Islet precursor cell (in vitro differentiated cells): Measurements from ENCODE around the gene GABBR2.
A peak's percentile ranks its signal among the peaks of the same experiment; 100 is the strongest.

ENCODE experiments used
- DNase-seq: peaks from one replicate; pipeline ENCODE4 v3.0.0-alpha.2; 2018

Gene GABBR2

DNA sequence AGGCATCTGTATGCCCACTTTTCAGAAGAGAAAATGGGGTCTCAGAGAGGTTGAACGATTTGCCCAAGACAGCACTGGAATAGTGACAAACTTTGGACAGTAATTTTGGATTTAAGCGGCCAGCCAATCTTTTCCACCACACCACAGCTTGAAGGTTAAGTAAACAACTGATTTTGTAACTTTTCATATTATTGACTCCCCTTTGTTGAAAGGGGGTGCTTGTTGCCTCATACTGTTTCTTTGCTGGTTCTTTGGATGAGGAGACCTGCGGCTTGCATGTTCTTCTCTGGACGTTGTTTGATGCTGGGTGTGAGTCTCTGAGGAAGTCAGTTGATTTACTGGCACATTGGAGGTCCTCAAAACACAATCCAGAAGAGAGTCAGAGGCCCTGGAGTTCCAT, 11.7 kb upstream of the GABBR2 start:
- DNase-seq: no peak

DNA sequence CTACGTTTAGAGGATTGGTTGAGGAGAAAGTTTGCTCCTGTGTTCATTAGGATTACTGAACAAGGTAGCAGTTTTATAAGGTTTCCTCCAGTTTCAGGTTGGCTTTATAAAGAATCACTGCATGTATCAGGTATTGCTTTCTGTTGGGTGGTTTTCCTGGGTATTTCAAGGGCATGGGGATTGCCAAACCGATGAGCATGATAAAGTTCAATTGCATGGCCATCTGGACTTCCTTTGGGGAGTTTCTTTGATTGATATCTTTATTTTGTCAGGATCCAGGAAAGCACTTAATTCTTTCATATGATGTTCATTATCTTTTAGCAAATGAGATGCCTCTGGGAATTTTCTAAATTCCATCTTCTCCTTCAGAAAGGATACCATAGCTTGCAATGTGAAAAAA, 10.3 kb upstream of the GABBR2 start:
- no peak for DNase-seq

DNA sequence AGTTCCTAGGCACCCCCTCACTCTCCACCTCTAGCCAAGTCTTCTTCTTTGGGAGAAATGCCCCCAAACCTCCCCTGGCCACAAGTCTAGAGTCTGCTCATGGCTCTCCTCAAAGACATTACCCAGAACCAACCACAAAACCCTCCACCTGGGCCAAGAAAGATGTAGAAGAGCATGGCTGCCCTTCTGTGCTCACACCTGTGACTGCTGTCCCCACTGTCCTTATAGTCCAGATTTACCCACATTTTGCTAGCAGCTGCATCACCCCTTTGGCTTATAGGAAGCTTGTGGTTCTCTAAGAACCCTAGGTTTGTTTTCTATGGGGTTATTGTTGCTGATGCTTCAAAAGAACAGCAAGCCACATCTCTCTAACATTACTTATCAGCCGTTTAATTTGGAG, 6.1 kb upstream of the GABBR2 start:
- peak; percentile 37 for DNase-seq

DNA sequence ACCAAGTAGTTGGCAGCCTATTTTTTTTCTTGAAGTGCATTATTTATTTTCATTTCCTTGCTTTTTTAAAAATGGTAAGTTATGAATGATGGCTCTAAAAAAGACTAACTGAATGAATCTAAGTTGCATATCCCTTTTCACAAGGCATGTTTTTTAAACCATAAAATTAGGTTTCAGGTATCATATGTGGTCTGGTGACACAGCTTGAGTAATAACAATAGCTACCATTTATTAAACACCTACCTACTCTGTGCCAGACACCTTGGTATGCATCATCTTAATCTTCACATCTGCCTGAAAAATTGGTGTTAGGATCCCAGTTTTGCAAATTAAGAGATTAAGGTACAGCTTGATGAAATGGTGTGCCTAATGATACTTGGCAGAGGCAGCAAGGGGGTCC, 4.3 kb upstream of the GABBR2 start:
- DNase-seq: no peak

DNA sequence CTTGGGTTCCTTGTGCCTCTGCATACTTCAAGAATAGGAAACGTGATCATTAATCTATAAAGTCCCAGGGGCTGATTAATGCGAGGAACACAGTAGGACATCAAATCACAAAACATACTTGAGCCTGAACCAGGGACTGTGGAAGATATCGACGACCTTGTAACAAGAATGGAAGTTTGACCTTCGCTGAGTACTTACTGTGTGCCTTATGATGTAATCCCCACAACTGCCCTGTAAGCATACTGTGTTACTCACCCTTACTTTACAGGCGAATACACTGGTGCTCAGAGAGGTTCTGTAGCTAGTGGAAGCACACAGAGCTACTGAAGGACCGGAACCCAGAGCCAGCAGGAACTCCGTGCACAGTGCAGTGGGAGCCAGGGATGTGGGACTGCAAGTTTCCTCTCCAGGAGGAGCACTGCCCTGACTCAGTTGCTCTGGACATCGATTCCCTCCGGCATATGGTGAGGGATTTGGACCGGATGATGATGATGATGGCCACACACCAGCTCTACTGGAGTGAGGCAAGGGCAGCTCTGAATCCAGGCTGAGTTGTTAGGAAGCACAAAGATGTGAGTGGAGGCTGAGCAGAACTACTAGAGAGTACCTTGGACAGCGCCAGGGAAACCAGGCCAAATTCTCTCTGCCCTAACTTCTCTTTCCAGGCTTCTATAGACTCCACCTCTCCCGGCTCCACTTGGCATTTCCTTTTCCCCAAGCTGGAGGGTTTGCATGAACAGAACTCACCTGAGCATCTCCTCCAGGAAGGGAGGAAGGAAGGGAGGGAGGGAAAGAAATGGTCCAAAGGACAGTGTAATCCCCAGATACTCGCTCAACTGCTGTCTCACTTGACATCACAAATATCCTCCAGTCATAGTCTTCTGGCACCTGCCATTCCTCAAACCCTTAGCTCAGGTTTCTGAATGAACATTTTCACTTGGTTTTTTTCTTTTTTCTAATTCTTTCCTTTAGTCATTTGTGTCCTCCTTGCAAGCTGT, 1.5 kb upstream of the GABBR2 start:
- DNase-seq: peak; percentile 73

DNA sequence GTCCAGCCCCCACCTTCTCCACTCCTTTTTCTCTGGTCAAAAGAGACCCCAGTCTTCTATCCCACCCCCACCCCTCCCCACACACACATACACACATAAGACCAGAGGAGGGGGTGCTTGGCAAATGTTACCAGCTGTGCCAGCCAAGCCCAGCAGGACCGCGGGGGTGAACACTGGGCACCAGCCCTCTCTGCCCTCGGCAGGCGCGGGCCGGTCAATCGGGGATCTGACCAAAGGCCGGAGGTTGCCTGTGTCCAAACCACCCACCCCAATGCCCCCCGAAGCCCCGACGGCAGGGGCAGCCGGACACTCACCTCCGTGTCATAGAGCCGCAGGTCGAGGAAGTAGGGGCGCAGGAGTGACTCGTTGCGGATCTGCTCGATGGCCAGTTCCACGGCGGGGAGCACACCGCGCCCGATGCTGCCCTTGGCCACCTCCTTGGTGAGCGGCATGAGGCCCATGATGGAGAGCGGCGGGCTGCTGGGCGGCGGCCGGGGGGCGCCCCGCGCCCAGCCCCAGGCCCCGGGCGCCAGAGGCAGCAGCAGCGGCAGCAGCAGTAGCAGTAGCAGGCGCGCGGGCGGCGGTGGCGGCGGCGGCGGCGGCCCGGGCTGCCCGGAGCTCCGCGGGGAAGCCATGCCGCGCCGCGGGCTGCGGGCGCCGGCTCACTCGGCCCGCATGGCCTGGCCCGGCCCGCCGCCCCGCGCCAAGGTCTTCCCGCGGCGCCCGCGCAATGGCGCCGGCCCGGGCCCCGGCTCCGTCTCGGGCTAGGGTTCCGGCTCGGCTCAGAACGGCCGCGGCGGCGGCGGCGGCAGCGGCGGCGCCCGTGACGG, 417 bp downstream of the GABBR2 start:
- DNase-seq: no peak

DNA sequence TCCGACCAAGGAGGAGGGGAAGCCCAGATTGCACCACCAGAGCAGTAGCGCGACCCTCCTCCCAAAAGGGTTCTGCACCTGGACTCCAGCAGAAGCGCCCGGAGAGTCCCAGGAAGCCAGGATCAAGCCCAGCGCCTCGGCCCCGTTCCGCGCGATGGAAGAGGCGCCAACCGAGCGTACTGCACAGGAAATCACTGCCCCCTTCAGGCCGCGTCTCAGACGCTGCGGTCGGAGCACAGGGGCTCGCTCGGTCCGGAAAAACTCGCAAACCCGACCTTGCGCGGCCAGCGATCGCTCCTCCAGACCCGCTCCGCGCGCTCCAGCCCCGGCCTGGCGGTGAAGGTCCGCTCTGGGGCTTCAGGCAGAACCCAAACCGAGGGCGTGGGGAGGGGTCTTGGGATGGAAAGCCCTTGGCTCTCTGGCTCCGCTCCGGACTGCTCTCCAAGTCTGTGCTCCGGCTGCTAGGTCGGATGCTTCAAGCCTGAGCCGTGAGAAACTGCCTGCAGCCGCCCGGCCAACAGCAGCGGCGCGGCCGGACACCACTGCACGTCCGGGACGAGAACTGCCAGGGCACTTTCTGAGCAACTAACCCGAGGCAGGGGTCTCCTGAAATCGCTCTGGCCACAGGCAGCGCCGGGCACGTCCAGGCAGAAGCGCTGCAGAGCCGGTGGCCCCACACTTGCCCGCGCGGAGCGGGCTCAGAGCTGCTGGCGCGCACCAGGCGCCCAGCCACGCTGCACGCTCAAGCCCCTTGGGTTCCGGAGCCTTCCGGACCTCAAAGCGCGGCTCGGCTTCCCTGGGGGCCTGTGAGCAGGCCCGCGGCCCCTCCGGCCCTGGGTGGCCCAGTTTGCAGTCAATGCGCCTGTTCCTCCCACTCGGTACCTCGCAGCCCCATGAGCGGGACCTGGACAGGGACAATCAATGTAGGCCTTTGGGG, 1.3 kb downstream of the GABBR2 start:
- peak; percentile 90 for DNase-seq

DNA sequence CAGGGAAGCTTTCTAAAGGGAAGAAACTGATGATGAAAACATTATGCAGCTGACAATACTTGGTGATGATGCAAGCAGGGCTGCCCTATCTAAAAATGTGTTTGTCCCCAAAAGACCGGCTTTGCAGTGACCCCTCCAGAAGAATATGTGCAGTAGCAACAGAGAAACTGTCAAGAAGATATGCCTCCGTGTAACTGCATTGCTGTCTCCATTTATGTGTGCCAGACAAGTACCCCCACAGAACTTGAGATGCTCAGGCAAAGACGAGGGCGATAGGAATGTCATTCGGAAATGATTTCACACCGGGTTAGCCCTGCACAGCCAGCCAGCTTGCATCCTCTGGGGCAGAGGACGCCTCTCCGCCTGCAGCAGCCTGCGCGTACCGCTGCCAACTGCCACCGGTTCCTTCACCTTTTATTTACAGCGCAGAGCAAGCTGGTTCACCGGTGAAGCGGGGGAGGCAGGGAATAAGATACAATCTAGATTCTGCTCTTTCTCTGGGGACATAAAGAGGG, 2.0 kb downstream of the GABBR2 start:
- no peak for DNase-seq

DNA sequence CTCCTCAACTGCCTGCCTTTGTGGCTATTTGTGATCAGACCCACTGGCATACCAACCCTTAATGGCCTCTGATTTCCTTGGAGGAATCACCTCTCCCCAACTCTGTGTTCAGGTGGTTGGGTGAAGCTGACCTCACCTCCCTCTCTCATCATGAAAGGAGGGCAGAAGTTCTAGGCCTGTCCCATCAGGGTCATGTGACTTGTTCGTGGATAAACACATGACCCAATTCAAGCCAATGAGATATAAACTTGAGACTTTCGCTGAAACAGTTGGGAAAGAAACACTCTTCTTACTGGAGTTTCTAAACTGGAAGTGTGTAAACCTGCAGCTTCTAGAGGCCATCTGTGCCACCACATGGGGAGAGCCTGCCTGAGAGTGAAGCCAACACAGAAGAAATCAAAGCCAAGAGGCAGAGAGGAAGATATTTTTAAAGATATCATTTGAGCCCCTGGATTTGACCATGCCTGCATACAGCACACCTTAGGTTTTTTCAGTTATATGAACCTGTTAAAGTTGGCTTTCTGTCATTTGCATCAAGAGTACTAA, 5.8 kb downstream of the GABBR2 start:
- no peak for DNase-seq

DNA sequence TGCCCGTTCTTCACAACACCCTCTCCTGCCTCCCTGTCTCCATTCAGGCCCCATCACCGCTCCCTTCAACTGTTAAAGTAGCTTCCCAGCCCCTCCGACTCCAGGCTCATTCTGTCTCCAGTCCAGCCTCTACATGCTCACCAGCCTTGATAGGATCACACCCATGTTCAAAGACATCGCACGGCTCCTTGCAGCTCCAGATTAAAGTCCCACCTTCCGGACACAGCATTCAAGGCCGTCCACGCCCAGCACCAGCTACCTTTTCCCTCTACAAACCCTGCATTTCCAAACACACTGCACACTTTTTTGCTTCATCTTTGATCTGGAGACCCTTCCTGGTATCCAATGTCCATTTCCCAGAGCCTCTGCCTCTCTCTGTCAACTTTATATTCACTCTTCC, 6.4 kb downstream of the GABBR2 start:
- no peak for DNase-seq

DNA sequence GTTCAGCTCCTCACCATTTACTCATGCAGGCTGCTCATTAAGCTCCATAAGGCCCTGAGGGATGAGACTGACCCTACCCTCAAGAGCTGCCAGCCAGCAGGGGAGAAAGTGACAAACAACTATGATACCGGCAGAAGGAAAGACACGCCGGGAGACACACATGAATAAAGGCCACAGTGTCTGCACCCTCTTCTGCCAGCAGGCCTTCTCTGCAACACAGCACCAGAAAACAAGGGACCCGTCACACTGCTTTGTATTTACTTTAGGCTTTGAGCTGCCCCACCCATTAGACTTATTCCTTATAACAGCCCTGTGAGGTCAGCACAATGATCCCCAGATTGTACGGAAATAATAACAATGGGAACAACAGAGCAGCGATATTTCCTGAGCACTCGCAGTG, 7.2 kb downstream of the GABBR2 start:
- no peak for DNase-seq

DNA sequence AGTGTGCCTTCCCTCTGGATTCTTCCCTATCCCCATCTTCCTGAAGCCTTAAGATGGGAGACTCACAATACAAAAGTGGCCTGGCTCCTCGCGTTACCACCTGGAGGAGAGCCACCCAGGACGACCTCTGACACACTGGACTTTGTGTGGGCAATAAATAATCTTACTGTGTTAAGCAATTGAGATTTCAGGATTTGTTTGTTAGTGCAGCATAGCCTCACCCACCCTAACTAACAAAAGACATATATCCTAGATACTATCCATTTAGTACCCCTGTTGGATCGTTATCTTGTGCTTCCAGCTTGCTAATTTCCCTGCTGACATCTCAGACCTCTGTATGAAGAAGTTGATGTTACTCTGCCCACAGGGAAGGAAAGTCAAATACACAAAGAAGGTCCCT, 7.9 kb downstream of the GABBR2 start:
- DNase-seq: peak; percentile 10

DNA sequence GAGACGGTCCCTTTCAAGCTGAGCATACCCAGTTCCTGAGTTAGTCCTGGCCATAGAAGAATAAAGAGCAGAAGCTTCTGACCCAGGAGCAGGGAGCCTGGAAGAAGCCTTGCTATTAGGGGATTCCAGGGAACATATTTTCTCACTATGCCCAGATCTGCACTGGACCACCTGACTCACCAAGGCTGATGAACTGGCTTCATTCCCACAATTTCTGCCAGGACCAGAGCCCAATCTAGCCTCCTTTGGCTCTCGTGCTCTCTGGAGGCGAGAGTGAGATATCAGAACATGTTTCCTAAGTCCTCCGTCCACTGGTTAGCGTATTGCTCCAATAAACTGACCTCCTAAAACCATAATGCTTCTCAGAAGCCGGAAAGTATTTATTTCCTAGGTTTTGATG, 9.9 kb downstream of the GABBR2 start:
- peak; percentile 20 for DNase-seq

DNA sequence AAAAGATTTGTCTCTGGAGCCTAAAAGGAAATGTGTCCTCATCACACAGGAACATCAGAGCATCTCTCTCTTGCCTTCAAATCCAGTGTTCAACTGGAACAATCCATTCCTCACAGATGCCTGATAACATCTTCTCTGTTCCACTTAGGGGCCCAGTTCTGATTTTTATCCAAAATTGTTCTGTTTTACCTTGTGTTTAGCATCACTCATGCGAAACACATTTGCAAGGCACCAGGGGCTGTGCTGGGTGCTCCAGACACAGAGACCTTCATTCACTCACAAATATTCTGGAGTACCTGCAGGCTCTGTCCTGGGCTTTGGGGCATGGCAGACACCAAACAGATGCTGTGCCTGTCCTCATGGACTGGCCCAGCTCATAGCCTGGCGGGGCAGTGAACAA, 13.8 kb downstream of the GABBR2 start:
- DNase-seq: no peak

DNA sequence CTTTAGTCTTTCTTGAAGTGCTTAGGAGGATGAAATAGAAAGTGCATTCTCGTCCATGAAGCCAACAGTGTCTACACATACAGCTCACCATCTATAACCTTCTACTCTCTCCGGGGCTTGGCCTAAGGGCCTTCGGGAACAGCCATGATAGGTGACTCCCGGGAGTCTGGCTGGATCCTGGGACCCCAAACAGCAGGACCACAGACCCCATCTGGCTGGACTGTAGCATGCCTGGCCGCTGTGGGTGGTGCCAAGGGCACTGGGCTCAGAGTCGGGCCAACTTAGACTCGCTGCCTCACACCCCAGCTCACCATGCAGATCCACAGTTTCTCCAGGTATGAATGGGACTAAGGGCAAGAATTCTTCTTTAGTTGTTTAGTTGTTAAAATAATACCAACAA, 16.3 kb downstream of the GABBR2 start:
- no peak for DNase-seq

DNA sequence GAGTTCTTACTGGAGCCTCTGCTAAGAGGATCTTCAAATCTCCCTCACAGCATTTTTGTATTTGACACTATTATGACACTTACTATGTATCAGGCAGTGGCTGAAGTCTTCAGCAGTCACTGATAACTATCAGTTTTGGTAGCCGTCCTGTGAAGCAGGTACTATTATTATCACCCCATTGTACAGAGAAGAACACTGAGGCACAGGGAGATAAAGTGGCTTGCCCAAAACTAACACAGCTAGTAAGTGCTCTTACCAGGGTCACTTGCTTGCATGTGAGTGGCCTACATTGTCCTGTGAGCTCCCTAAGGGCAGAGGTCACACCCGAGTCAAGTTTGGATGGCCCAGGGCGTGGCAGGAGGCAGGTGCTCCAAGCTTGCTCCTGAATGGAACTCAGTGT, 16.8 kb downstream of the GABBR2 start:
- DNase-seq: no peak

DNA sequence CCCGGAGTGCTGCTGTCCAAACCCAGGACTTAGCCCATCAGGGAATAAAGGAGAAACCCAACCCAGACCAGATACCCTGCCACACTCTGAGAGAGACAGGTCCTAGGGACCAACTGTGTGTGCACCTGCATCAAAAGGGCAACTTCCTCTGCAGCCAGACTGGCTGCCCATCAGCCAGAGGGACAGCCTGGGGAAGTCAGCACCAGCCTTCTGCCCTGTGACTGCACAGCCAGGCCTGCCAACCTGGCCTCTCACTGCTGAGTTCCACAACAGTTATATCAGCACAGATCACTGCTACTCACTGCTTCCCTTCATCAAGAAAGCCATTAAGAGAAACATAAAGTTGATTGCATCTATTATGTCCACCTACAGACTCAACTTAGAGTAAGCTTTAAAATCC, 18.0 kb downstream of the GABBR2 start:
- no peak for DNase-seq

DNA sequence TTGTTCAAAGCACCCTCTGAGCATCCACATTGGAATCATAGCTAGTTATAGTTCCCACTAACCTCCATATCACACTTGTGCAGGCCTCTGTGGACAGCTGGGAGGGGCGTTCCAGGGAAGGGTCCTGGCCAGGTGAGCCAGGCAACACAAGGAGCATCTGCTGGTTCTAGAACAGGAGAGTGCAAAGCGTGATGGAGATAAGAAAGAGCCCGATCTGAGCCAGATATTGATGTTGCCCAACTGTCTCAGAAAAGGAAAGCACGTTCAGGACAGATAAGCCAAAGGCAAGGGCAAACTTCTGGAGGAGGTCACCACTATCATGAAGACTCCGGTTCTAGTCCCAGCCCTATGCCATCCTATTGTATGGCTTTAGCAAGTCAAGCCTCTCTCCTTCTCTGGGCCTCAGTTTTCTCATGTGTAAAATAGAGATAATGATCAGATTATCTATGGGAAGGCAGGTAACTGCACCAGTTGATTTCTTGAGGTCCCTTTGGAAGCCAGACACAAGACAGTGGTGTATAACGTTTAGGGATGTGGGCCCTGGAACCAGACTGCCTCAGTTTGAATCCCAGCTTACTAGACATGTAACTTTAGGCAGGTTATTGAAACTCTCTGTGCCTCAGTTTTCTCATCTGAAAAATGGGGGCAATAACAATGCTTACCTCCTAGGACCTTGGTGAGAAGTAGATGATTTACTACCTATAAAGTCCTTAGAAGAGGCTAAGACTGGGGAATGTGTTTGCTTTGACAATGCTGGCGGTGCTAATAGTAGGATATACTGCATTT, 19.8 kb downstream of the GABBR2 start:
- peak; percentile 48 for DNase-seq

DNA sequence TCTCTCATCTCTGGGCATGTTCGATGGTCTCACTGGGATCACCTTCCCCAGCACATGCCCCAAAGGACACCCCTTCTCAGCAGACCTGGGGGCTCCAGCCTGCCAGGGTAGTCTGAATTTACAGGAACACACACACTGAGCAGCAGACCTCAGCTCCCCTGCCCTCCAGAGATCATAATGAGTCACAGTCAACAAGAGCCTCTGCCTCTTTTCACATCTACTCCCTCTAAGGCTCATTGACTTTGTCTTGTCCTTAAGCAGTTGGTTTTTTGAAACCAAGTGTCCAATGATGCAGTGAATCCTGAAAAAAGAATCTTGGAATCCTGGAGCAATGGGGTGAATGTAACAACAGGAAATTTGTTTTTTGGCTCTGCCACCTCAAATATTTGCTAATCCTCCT, 20.8 kb downstream of the GABBR2 start:
- peak; percentile 60 for DNase-seq

DNA sequence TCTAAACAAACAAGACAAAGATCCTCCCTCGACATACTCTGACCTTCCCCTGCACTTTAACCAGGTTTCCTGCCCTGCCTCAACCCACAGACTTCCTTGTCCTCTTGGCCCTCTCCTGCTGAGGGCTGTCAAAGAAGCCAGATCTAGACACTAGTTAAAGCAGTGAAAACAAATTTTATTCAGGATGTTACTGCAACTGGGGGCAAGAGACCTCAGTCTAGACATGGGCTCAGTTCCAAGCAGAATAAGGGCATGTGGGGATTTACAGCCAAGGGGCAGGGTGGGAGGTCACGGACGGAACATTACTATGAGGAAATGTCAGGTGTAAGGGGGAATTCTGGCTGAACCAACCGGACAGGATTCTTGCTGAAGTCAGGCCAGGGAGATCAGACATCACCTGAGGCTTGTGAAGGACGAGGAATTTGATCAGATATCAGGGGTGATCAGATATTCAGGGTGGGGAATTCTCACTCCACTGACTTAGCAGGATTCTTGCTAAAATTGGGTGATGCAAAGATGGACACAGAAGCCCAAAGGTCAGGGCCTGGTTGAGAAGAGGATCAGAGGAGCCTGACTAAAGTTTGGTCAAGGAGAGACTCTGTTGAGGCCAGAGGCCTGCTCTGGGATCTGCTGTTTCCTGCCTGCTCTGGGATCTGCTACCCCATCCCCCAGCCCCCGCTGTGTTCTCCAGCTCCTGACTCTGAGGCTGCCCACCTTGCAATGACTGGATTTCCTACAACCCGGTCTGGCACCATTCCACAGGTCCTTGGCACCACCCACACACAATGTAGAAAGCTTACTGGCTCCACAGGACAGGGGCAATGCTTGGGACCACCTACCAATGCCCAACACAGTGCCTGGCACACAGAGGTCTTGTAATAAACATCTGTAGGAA, 21.5 kb downstream of the GABBR2 start:
- peak; percentile 82 for DNase-seq
